HepG2 (cell line): ENCODE measurements around the gene TNFRSF25. TPM values are rescaled to one million over a fixed set of nuclear protein-coding genes. Genes with fewer than 3 reads are reported as not detected.

Experiments used
- ARID5B ChIP-seq: IDR thresholded peaks from 2 replicates; pipeline ENCODE4 v1.4.0; 2020; ENCODE audit warnings: mild to moderate bottlenecking, missing genetic modification reagents
- ATF4 ChIP-seq, 2 experiments: fragments of 450-650 bp in 1 of 2; sonication (generic) in 1 of 2; formaldehyde crosslinking; IDR thresholded peaks; 2 replicates each; pipeline versions ENCODE4 v1.5.0 to v1.8.0; 2020 to 2022; ENCODE audit warnings: mild to moderate bottlenecking in 1 of 2, missing genetic modification reagents in 1 of 2
- CHD4 ChIP-seq: fragments of 200-600 bp; sonication (generic); IDR thresholded peaks from 2 replicates; pipeline ENCODE4 v1.7.0; 2017; ENCODE audit warnings: mild to moderate bottlenecking, low read length, borderline replicate concordance
- FOXO4 ChIP-seq: sonication (generic); formaldehyde crosslinking; conservative IDR thresholded peaks from 2 replicates; pipeline ENCODE4 v1.8.1; 2023; ENCODE audit warnings: missing genetic modification reagents
- HIC2 ChIP-seq: sonication (generic); formaldehyde crosslinking; IDR thresholded peaks from 2 replicates; pipeline ENCODE4 v1.9.0; 2022; ENCODE audit warnings: low read depth, missing genetic modification reagents
- HNRNPL ChIP-seq: fragments of 200-400 bp; formaldehyde crosslinking; IDR thresholded peaks from 2 replicates; pipeline ENCODE4 v1.6.1; 2017; ENCODE audit warnings: mild to moderate bottlenecking, low read depth, low read length
- LCORL ChIP-seq, 2 experiments: fragments of 450-650 bp in 1 of 2; sonication (generic) in 1 of 2; formaldehyde crosslinking in 1 of 2; IDR thresholded peaks; 2 replicates each; pipeline versions ENCODE4 v1.5.0 to v1.6.1; 2017 to 2020; ENCODE audit warnings: antibody characterized with exemption in 1 of 2, missing genetic modification reagents in 1 of 2
- NFYC ChIP-seq: IDR thresholded peaks from 2 replicates; pipeline ENCODE4 v1.6.1; 2016; ENCODE audit warnings: missing genetic modification reagents, missing compliant biosample characterization
- POGZ ChIP-seq: sonication (generic); formaldehyde crosslinking; IDR thresholded peaks from 2 replicates; pipeline ENCODE4 v1.4.0; 2020; ENCODE audit warnings: mild to moderate bottlenecking, missing genetic modification reagents
- SALL2 ChIP-seq: sonication (generic); formaldehyde crosslinking; IDR thresholded peaks from 2 replicates; pipeline ENCODE4 v1.8.1; 2023; ENCODE audit warnings: mild to moderate bottlenecking, missing genetic modification reagents, inconsistent platforms
- SAP130 ChIP-seq: IDR thresholded peaks from 2 replicates; pipeline ENCODE4 v1.6.1; 2016; ENCODE audit warnings: low read depth
- SNAI1 ChIP-seq: sonication (generic); formaldehyde crosslinking; IDR thresholded peaks from 2 replicates; pipeline ENCODE4 v1.5.0; 2020; ENCODE audit warnings: mild to moderate bottlenecking, missing genetic modification reagents, borderline replicate concordance
- TOPORS ChIP-seq: sonication (generic); formaldehyde crosslinking; IDR thresholded peaks from 2 replicates; pipeline ENCODE4 v1.8.0; 2023; ENCODE audit warnings: mild to moderate bottlenecking, missing genetic modification reagents
- XRCC5 ChIP-seq: fragments of 200-400 bp; formaldehyde crosslinking; optimal IDR thresholded peaks from 2 replicates; pipeline ENCODE3; 2017; ENCODE audit warnings: mild to moderate bottlenecking, low read length
- ZBTB3 ChIP-seq: sonication (generic); formaldehyde crosslinking; IDR thresholded peaks from 2 replicates; pipeline ENCODE4 v1.4.0; 2020; ENCODE audit warnings: low read depth, mild to moderate bottlenecking, moderate library complexity, missing genetic modification reagents, borderline replicate concordance
- ZBTB7B ChIP-seq: sonication (generic); formaldehyde crosslinking; IDR thresholded peaks from 2 replicates; pipeline ENCODE4 v1.4.0; 2020; ENCODE audit warnings: missing genetic modification reagents
- ZFP90 ChIP-seq: sonication (generic); formaldehyde crosslinking; IDR thresholded peaks from 2 replicates; pipeline ENCODE4 v1.8.0; 2022; ENCODE audit warnings: missing genetic modification reagents, mild to moderate bottlenecking, inconsistent platforms, borderline replicate concordance
- ZNF232 ChIP-seq: sonication (generic); formaldehyde crosslinking; IDR thresholded peaks from 2 replicates; pipeline ENCODE4 v1.4.0; 2020; ENCODE audit warnings: missing genetic modification reagents, borderline replicate concordance
- ZNF383 ChIP-seq: sonication (generic); formaldehyde crosslinking; IDR thresholded peaks from 2 replicates; pipeline ENCODE4 v1.4.0; 2020; ENCODE audit warnings: missing genetic modification reagents, mild to moderate bottlenecking, borderline replicate concordance
- ZNF564 ChIP-seq: sonication (generic); formaldehyde crosslinking; IDR thresholded peaks from 2 replicates; pipeline ENCODE4 v1.8.1; 2023; ENCODE audit warnings: mild to moderate bottlenecking, missing genetic modification reagents
- polyA plus RNA-seq, 8 experiments: library from polyadenylated mRNA; depleted of rRNA in 3 of 8; stranded (reverse) in 7 of 8; unstranded in 1 of 8; fragments of >200 nt; fragmentation: Illumina TruSeq in 4 of 8; extraction: Trizol in 4 of 8; gene quantifications; 2 replicates each; pipeline versions ENCODE4 v1.2.1 to v1.2.3, GENCODE V29; 2011 to 2016; ENCODE audit warnings: low read depth in 4 of 8, missing spikeins in 1 of 8, mixed read lengths in 1 of 8; ENCODE audit not compliant: insufficient read depth in 1 of 8
- total RNA-seq, 5 experiments: library from RNA; depleted of rRNA; stranded (reverse); fragments of >200 nt; fragmentation: Illumina TruSeq; extraction: Trizol; gene quantifications; 2 replicates each; pipeline ENCODE4 v1.2.3, GENCODE V29; 2016; ENCODE audit warnings: low read depth in 1 of 5

Gene TNFRSF25
- total and polyA plus RNA-seq, 2 of the 13 experiments (the other 11 are each of a cell fraction or from before 2014, with no cell fraction given), result 1.4 to 1.5 TPM

GRCh38 chr1:6448749-6449631, 17.0 kb downstream of the TNFRSF25 start (continued):
- TF ChIP-seq CHD4, result no peak
- TF ChIP-seq ZNF232 (CRISPR knock-in tag), result 0 out of 2 replicates have a peak, but pooled peaks have one; percentile 31
- no peak for TF ChIP-seq NFYC (CRISPR knock-in tag)
- TF ChIP-seq ZNF564 (CRISPR knock-in tag), result 0 out of 2 replicates have a peak, but pooled peaks have one; percentile 13
- TF ChIP-seq HNRNPL, result 0 out of 2 replicates have a peak, but pooled peaks have one; percentile 51
- TF ChIP-seq ZBTB3 (CRISPR knock-in tag), result no peak
- TF ChIP-seq SALL2 (CRISPR knock-in tag), result 0 out of 2 replicates have a peak, but pooled peaks have one; percentile 27
- no peak for TF ChIP-seq ARID5B
- peak; percentile 28; the same call in 1 of the 2 replicates for TF ChIP-seq HIC2 (CRISPR knock-in tag)
- no peak for TF ChIP-seq FOXO4 (CRISPR knock-in tag)
- TF ChIP-seq ZNF383, result no peak
- 0 out of 2 replicates have a peak, but pooled peaks have one; percentile 36 for TF ChIP-seq TOPORS (CRISPR knock-in tag)
- TF ChIP-seq LCORL (IDR thresholded peaks at IDR 0.05), result no peak
- TF ChIP-seq LCORL (CRISPR knock-in tag; IDR thresholded peaks at IDR 0.05), result 0 out of 2 replicates have a peak, but pooled peaks have one; percentile 27
- no peak for TF ChIP-seq ATF4 (CRISPR knock-in tag; IDR thresholded peaks at IDR 0.05)
- no peak for TF ChIP-seq SNAI1
- no peak for TF ChIP-seq XRCC5
- TF ChIP-seq POGZ (CRISPR knock-in tag), result no peak
- 0 out of 2 replicates have a peak, but pooled peaks have one; percentile 25 for TF ChIP-seq ZFP90 (CRISPR knock-in tag)
- TF ChIP-seq SAP130 (CRISPR knock-in tag), result peak; percentile 62; the same call in 1 of the 2 replicates
- no peak for TF ChIP-seq ZBTB7B (CRISPR knock-in tag)
